SH-SY5Y (cell line): ENCODE measurements around the gene RTF2.

ENCODE experiments used
- GATA2 ChIP-seq: IDR thresholded peaks from 2 replicates; pipeline ENCODE4 v1.6.1; 2011; ENCODE audit warnings: mild to moderate bottlenecking, low read depth, low read length
- GATA3 ChIP-seq: IDR thresholded peaks from 2 replicates; pipeline ENCODE4 v1.6.1; 2011; ENCODE audit warnings: low read depth, mild to moderate bottlenecking, low read length, moderate library complexity

DNA sequence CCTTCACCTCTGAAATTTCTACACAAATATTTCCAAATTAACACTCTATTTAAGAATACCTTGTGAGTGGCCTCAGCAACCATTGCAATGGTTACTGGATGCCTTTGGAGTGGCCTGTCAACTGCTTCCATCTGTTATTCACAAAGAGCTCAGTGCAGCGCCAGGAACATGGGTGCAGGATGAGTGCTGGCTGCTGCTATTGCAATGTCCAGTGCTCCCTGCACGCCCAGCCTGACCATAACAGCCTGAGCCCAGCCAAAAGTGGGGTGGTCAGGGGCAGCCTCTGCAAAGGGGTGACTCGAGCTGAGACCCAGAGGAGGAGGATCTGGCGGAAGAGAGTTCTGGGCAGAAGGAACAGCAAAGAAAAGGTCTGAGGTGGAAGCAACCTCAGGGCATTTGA, 38.0 kb upstream of the RTF2 start:
- TF ChIP-seq GATA3 (no peak), GATA2 (no peak)
